ENCODE data around the gene STX10.
"Not testable (repeated sequence)": the region's sequence is repeated elsewhere in the genome, so short reads cannot be mapped to it uniquely, and the experiment has no call there.

STX10 gene, protein sequence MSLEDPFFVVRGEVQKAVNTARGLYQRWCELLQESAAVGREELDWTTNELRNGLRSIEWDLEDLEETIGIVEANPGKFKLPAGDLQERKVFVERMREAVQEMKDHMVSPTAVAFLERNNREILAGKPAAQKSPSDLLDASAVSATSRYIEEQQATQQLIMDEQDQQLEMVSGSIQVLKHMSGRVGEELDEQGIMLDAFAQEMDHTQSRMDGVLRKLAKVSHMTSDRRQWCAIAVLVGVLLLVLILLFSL

DNA sequence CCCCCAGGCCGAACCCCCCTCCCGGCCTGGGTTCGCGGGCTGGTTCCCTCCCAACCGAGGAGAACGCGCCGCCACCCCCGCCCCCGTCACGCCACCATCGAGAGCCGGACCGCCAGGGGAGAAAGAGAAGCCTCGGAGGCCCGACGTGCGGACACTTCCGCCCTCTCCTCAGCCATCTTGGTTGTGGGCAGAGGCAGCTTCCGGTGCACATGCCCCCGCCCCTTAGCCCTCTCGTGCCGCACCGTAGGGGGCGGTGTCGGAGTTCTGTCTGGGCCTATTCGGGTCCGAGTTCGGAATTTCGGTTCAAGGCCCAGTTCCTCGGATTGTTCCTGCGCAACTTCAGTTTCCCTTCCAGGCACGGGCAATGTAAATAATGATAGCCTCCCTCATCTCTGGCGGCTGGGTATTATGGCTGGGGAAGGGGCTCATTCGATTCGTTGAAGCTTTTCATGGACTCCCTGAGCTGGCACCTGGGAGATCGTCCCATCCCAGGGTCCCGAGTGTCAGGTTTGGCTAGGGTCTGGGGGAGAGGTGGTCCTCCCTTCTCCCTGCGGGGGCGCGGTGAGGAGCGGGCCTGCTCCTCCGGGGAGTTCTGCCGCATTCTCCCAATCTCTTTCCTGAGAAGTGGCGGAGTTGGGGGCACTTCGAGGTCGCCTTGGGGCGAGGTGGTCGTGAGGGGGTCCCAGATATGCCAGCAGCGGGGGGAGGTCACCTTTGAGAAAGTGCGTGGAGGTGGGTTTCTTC is at the start of gene STX10, which contains the start of gene IER2:
STX10 (minus strand) TSS at position 189 of the 744 bp plus-strand sequence. CDS start 202 bp downstream, outside the sequence.
IER2 (plus strand) TSS at position 225 of the 744 bp plus-strand sequence. CDS start 2,776 bp downstream, outside the sequence.
- peak; percentile 80 to 95 (median 94) for DNase-seq

DNA sequence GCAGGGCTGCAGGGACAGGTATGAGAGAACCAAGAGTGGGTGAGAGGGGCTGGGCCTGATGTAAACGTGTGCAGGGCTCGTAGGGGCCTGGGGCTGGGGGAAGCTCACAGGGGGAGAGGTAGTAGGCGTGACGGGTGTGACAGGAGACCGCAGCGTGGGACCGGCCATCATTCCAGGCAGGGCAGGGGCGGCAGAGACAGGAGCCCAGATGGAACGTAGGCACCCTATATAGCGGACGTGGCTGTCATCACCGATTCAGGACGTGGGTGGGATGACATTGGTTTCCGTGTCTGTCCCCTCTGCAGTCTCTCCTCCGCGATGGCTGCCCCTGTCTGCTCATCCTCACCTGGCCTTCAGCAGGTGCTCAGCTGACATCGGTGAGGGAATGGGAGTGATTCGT is 48.5 kb upstream of the STX10 start:
- DNase-seq, result no peak

DNA sequence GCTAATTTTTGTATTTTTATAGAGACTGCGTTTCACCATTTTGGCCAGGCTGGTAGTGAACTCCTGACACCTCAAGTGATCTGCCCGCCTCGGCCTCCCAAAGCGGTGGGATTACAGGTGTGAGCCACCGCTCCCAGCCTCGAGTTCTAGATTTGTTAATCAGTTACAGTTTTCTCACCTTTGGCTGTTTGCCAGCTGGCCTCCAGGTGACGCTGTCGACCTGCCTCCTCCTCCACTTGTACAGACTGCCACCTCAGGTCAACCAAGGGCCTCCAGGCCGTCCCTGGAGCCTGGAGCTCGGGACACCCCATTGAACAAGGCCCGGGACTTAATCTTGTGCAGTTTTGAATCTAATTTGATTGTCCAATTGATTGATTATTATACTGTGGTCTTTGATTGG is 45.5 kb upstream of the STX10 start:
- no peak for DNase-seq

DNA sequence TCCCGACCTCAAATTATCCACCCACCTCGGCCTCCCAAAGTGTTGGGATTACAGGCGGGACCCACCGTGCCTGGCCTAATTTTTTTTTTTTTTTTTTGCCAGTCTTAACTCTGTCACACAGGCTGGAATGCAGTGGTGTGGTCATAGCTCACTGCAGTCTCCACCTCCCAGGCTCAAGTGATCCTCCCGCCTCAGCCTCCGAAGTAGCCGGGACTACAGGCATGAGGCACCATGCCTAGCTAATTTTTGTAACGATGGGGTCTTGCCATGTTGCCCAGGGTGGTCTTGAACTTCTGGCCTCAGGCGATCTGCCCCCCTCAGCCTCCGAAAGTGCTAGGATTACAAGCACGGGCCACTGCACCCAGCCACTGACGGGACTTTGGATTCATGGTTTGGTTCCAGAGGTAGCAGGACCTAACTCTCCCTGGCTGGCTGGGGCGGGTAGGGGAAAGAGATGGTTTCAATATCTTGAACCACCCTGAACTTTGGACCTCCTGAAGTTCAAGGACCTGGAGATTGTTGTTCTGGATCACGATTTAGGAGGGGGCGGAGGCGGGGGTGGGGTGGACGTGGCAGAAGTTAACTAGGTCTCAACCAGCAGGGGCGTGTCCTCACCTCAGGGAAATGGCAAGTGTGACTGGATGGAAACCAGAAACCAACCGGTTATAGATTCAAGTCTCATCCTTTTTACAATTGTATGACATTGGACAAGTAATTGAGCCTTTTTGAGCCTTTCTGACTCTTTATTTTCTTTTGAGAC is 40.8 kb upstream of the STX10 start:
- no peak for DNase-seq

DNA sequence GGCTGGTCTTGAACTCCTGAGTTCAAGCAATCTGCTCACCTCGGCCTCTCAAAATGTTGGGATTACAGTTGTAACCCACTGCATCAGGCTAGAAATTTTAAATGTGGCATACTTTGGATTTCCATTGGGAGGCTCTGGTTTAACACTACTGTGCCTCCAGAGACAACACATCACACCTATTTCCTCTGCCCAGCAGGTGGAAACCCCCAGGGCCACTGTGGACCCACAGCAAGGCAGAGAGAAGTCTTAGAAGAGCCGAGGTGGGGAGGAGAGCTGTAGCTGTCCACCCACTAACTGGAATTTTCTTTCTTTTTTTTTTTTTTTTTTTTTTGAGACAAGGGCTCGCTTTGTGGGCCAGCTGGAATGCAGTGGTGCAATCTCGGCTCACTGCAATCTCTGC is 39.4 kb upstream of the STX10 start:
- no peak for DNase-seq

DNA sequence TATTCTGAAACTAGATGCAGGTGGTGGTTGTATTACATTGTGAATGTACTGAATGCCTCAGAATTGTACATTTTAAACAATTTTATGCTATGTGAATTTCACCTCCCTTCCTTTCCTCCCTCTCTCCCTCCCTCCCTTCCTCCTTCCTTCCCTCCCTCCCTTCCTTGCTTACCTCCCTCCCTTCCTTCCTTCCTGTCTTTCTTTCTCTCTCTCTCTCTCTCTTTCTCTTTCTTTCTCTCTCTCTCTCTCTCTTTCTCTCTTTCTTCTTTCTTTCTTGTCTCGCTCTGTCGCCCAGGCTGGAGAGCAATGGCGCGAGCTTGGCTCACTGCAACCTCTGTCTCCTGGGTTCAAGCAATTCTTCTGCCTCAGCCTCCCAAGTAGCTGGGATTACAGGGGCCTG is 37.2 kb upstream of the STX10 start:
- DNase-seq, result no peak

DNA sequence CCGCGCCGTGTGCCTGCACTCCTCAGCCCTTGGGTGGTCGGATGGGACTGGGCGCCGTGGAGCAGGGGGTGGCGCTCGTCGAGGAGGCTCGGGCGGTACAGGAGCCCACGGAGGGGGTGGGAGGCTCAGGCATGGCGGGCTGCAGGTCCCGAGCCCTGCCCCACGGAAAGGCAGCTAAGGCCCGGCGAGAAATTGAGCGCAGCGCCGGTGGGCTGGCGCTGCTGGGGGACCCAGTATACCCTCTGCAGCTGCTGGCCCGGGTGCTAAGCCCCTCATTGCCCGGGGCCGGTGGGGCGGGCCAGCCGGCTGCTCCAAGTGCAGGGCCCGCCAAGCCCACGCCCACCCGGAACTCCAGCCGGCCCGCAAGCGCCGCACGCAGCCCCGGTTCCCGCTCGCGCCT is 36.5 kb upstream of the STX10 start:
- DNase-seq, result not testable (repeated sequence)

DNA sequence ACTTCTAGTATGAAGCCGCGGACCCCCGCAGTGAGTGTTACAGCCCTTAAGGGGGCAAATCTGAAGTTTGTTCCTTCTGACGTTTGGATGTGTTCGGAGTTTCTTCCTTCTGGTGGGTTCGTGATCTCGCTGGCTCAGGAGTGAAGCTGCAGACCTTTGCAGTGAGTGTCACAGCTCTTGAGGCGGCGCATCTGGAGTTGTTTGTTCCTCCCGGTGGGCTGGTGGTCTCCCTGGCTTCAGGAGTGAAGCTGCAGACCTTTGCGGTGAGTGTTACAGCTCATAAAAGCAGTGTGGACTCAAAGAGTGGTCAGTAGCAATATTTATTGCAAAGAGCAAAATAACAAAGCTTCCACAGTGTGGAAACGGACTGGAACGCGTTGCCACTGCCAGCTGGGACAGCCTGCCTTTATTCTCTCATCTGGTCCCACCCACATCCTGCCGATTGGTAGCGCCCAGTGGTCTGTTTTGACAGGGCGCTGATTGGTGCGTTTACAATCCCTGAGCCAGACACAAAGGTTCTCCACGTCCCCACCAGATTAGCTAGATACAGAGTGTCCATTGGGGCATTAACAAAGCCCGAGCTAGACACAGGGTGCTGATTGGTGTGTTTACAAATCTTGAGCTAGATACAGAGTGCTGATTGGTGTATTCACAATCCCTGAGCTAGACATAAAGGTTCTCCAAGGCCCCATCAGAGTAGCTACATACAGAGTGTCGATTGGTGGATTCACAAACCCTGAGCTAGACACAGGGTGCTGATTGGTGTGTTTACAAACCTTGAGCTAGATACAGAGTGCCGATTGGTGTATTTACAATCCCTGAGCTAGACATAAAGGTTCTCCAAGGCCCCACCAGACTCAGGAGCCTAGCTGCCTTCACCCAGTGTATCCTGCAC is 35.8 kb upstream of the STX10 start:
- DNase-seq, result peak in 4 of 14 donors; percentile 5 to 40 (median 12)

DNA sequence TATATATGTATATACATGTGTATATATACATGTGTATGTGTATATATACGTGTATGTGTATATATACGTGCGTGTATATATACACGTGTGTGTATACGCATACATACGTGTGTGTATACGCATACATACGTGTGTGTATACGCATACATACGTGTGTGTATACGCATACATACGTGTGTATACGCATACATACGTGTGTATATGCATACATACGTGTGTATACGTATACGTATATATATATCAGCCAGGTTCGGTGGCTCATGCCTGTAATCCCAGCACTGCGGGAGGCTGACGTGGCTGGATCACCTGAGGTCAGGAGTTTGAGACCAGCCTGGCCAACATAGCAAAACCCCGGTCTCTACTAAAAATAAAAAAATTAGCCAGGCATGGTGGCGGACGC is 34.8 kb upstream of the STX10 start:
- not testable (repeated sequence) for DNase-seq

DNA sequence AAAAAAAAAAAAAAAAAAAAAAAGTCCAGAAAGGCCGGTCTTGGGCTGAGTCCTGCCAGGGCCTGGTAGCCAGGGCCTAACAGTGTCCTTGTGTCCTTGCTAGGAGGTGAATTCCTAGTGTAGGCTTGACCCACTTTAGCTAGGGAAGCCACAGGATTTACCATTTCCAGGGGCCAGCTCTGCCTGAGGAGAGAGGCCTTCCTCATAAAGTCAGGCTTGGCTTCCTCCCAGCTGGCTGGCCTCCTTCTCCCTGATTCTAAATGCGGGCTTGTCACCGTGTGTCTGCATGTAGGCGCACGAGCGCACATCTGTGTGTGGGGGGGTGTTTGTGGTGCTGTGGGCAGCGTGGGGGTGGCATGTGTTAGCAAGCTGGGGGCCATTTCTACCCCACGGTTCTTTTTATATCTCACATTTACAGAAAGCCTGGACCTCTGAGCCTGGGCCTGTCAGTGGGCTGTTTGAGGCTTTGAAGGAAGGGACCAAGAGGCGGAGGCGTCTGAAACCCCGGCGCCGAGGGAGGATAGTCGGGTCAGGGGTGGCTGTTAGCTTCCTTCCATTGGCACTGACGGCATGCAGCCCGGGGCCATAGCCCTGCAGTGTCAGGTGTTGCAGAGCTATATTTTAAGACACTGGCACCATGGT is 31.7 kb upstream of the STX10 start:
- DNase-seq, result peak in 11 of 14 donors; percentile 2 to 45 (median 21)

DNA sequence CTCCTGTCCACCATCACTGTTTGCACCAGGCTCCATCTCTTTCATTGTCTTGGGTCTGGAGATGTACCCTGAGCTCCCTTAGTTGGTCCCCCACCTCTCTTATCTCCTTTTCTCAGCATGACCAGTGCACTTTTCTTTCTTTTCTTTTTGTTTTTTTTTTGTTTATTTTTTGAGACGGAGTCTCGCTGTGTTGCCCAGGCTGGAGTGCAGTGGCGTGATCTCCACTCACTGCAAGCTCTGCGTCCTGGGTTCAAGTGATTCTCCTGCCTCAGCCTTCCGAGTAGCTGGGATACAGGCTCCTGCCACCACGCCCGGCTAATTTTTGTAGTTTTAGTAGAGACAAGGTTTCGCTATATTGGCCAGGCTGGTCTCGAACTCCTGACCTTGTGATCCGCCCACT is 28.1 kb upstream of the STX10 start:
- DNase-seq, result not testable (repeated sequence)

DNA sequence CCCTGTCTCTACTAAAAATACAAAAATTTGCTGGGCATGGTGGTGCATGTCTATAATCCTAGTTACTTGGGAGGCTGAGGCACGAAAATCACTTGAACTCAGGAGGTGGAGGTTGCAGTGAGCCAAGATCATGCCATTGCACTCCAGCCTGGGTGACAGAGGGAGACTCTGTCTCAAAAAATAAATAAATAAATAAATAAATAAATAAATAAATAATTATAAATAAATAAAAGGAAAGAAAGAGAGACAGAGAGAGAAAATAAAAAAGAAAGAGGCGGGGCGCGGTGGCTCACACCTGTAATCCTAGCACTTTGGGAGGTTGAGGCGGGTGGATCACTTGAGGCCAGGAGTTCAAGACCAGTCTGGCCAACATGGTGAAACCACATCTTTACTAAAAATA is 27.4 kb upstream of the STX10 start:
- not testable (repeated sequence) for DNase-seq

DNA sequence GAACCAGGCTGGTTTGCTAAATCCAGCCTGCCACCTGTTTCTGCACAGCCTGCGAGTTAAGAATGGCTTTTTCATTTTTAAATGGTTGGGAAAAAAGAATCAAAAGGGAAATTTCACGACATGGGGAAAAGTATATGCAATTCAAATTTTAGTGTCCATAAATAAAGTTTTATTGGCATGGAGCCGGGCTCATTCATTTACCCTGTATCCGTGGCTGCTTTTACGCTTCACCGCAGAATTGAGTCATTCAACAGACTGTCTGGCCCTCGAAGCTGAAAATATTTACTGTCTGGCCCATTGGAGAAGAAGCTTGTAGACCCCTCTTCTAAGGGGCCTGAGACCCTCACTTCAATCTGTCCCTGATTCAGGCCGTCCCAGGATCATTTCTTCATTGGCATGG is 26.2 kb upstream of the STX10 start:
- no peak for DNase-seq

DNA sequence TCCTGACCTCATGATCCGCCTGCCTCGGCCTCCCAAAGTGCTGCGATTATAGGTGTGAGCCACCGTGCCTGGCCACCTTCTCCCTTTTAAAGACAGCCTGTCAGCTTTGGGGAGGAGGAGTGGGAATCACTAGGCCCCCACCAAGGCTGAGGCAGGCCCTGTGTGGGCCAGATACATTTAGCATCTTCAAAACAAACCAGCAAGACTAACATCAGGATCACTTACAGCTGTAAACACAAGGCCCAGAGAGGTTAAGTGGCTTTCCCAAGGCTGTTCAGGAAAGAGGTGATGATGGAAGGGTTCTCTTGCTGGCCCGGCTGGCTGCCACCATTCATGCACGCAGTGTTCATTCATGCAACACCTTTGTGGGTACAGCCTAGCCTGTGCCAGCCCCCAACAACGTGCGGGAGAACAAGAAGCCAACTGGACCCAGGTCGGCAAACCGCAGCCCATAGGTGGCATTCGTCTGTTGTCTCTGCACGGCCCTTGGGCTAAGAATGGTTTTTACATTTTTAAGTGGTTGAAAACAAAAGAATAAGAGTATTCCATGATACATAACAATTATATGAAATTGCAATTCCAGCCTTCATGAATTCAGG is 23.1 kb upstream of the STX10 start:
- DNase-seq, result no peak

DNA sequence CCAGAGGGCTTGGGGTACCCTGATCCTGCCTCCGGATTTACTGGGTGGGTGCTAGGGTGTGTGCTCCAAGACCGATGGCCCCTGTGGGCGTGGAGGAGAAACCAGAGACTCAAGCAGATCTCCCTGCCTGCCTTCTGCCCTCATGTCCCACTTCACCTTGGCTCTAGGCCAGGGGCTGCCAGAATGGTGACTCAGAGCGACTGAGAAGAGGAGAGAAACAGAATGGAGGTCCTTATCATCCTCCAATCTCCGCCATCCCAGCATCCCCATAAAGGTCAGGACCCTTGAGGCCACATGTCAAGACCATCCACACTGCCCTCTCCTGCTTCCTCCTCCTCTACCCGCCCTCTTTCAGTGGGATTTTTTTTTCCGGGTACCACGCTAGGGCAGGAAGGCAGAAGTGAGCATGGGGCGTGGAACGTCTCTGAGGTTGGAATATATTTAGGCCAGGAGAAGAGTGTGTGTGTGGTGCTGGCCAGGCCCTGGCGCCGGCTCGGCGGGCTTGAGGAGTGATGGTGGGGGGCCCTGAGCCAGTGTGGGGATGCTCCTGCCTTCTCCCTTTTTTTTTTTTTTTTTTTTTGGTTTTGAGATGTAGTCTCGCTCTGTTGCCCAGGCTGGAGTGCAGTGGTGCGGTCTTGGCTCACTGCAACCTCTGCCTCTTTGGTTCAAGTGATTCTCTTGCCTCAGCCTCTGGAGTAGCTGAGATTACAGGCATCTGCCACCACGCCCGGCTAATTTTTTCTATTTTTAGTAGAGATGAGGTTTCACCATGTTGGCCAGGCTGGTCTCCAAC is 22.4 kb upstream of the STX10 start:
- DNase-seq, result peak in 8 of 14 donors; percentile 1 to 60 (median 33)

DNA sequence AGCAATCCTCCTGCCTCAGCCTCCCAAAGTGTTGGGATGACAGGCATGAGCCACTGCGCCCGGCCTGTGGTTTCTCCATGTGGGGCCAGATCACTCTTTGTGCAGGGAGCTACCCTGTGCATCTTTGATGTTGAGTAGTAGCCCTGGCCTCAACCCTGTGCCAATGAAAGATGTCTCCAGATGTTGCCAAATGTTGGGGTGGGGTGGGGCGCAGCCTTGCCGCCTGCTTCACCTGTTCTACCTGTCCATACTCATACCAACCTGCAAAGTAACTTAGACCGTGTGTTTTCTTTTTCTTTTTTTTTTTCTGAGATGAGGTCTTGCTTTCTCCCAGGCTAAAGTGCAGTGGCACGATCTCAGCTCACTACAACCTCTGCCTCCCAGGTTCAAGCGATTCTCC is 21.0 kb upstream of the STX10 start:
- DNase-seq, result no peak

DNA sequence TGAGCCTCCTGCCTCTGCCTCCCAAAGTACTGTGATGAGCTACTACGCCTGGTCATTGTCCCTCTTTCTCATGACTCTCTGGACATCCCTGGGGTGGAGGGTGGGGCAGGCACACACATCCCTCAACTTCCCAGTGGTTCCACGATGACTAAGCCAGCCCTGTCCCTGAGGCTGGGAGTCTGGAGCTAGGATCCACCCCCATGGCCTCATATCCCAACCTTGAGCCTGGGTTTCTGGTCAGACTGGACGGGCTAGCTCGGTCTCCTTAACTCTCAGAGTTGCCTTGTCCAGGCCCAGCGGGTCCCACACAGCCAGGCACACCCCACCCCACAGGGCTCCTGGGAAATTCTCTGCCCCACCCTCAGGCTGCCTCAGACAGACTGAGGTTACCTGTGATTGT is 19.6 kb upstream of the STX10 start:
- DNase-seq, result no peak

DNA sequence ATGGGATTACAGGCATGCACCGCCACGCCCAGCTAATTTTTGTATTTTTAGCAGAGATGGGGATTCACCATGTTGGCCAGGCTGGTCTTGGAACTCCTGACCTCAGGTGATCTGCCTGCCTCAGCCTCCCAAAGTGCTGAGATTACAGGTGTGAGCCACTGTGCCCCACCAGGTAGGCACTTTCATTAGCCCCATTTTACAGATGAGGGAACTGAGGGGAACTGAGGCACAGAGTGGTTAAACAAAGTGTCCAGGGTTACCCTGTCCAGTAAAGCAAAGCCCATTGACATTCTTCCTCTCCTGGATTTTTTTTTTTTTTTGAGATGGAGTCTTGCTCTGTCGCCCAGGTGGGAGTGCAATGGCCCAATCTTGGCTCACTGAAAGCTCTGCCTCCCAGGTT is 16.0 kb upstream of the STX10 start:
- DNase-seq, result not testable (repeated sequence)

DNA sequence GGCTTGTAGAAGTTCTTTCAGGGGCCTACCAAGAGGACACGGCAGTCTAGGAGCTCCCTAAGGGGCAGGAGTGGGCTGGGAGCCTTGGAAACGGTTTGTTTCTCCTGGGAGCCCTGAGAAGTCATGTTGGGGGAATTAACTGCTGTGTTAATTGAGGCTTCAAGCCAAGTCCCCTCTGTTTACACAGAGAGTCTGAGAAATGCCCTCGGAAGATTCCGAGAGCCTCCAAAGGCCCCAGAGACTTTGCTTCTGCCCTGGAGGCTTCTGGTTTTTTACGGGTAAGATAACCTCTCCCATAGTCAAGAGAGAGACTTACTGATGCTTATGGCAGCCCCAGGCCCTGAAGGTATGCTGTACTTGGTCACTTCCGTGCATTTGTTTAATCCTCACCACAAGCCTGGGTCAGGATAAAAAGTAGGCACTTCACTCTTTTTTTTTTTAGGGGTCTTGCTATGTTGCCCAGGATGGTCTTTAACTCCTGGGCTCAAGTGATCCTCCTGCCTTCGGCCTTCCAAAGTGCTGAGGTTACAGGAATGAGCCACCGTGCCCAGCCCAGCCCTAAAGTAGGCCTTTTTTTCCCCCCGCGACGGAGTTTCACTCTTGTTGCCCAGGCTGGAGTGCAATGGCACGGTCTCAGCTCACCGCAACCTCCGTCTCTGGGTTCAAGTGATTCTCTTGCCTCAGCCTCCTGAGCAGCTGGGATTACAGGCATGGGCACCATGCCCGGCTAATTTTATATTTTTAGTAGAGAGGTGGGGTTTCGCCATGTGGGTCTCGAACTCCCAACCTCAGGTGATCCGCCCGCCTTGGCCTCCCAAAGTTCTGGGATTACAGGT is 15.2 kb upstream of the STX10 start:
- DNase-seq, result no peak

All from C1 segment of cervical spinal cord (tissue), 14 donors.